HCT116 (cell line): ENCODE results near the gene C10orf90. TPM values are rescaled to one million over a fixed set of nuclear protein-coding genes. Genes with fewer than 3 reads are reported as not detected.

Experiments
- ATAC-seq: fragments of 200-7000 bp; cut with Tn5 transposase; 2 replicates; pipeline ENCODE4 v1.9.1; 2020; ENCODE audit warnings: mild to moderate bottlenecking, moderate library complexity
- BruUV-seq: library from RNA; stranded (reverse); fragments of 400-500 nt; replicated peaks from 2 replicates; lab custom pipeline; 2021; lab: Mats Ljungman, UMichigan
- CTCF ChIA-PET: fragments of 300-600 bp; sonication (Branson Sonifier 250); formaldehyde crosslinking; loops from one replicate; lab custom pipeline; 2021; ENCODE audit warnings: antibody characterized with exemption; lab: Charles Lee
- POLR2A ChIA-PET: fragments of 300-600, 350-600 bp; sonication (Branson Sonifier 250); formaldehyde crosslinking; loops from one replicate; lab custom pipeline; 2021; ENCODE audit warnings: antibody characterized with exemption; lab: Charles Lee
- RAD21 ChIA-PET, 2 experiments: fragments of 300-600 bp; sonication (Branson Sonifier 250); formaldehyde crosslinking; loops; one replicate each; lab custom pipeline; 2023; ENCODE audit warnings: low total read pairs in 2 of 2; ENCODE audit not compliant: uncharacterized antibody in 2 of 2, unreplicated experiment in 2 of 2, low non-redundant PET in 1 of 2; lab: Charles Lee
- DNase-seq: peaks from one replicate; pipeline ENCODE4 v3.0.0-alpha.2; 2010; ENCODE audit warnings: low read depth, low spot score
- H2AFZ ChIP-seq: fragments of 200-600 bp; shearing (Covaris generic), sonication (generic); 2 replicates; pipeline ENCODE4 v1.6.1; 2017; ENCODE audit warnings: low read depth, mixed run types, mixed read lengths, antibody characterized with exemption, low read length; ENCODE audit not compliant: poor library complexity, severe bottlenecking
- H3K27ac ChIP-seq: 2 replicates; pipeline ENCODE4 v1.5.1; 2012; ENCODE audit warnings: low read depth, low read length
- H3K27me3 ChIP-seq: fragments of 200-600 bp; sonication (generic); 2 replicates; pipeline ENCODE4 v1.6.1; 2016; ENCODE audit warnings: mixed run types, low read length, mixed read lengths; ENCODE audit not compliant: insufficient read depth
- H3K36me3 ChIP-seq, 2 experiments: fragments of 200-500 bp in 1 of 2; fragments of 200-600 bp in 1 of 2; sonication (Bioruptor generic) in 1 of 2; sonication (generic) in 1 of 2; 2 replicates each; pipeline versions ENCODE4 v1.5.1 to v1.6.1; 2014 to 2016; ENCODE audit warnings: low read length in 2 of 2, inconsistent platforms in 1 of 2, mixed read lengths in 1 of 2, mixed run types in 1 of 2; ENCODE audit not compliant: insufficient read depth in 2 of 2, control insufficient read depth in 1 of 2
- H3K4me1 ChIP-seq, 2 experiments: fragments of 200-600 bp in 1 of 2; sonication (generic) in 1 of 2; 2 replicates each; pipeline versions ENCODE4 v1.5.1 to v1.6.1; 2012 to 2017; ENCODE audit warnings: low read length in 2 of 2, inconsistent platforms in 1 of 2, mild to moderate bottlenecking in 1 of 2, mixed read lengths in 1 of 2, mixed run types in 1 of 2, moderate library complexity in 1 of 2; ENCODE audit not compliant: insufficient read depth in 2 of 2, control insufficient read depth in 1 of 2
- H3K4me2 ChIP-seq: fragments of 200-600 bp; sonication (generic); 2 replicates; pipeline ENCODE4 v1.6.1; 2017; ENCODE audit warnings: mixed run types, low read length, mixed read lengths
- H3K4me3 ChIP-seq, 2 experiments: fragments of 200-600 bp in 1 of 2; sonication (generic) in 1 of 2; replicated peaks in 1 of 2; 2 replicates each; pipeline ENCODE4 v1.5.1; 2011 to 2016; ENCODE audit warnings: low read length in 2 of 2, control low read depth in 1 of 2, low read depth in 1 of 2, mild to moderate bottlenecking in 1 of 2, mixed read lengths in 1 of 2, mixed run types in 1 of 2
- H3K79me2 ChIP-seq: fragments of 200-600 bp; sonication (generic); 2 replicates; pipeline ENCODE4 v1.6.1; 2017; ENCODE audit warnings: mild to moderate bottlenecking, mixed run types, low read length, moderate library complexity, mixed read lengths; ENCODE audit not compliant: insufficient read depth
- H3K9ac ChIP-seq: fragments of 200-600 bp; sonication (generic); 2 replicates; pipeline ENCODE4 v1.6.1; 2016; ENCODE audit warnings: low read length, mixed read lengths
- H3K9me2 ChIP-seq: fragments of 200-600 bp; sonication (generic), shearing (Covaris generic); 2 replicates; pipeline ENCODE4 v1.6.1; 2017; ENCODE audit warnings: mixed run types, mild to moderate bottlenecking, moderate library complexity; ENCODE audit not compliant: insufficient read depth
- H3K9me3 ChIP-seq, 2 experiments: fragments of 200-500 bp in 1 of 2; fragments of 200-600 bp in 1 of 2; sonication (Bioruptor generic) in 1 of 2; sonication (generic) in 1 of 2; 2 replicates each; pipeline ENCODE4 v1.6.1; 2014 to 2017; ENCODE audit warnings: low read length in 2 of 2, mixed read lengths in 2 of 2, inconsistent platforms in 1 of 2, low read depth in 1 of 2, mild to moderate bottlenecking in 1 of 2, mixed run types in 1 of 2, moderate library complexity in 1 of 2; ENCODE audit not compliant: control insufficient read depth in 1 of 2, insufficient read depth in 1 of 2
- H4K20me1 ChIP-seq: fragments of 200-600 bp; sonication (generic), shearing (Covaris generic); 2 replicates; pipeline ENCODE4 v1.6.1; 2017; ENCODE audit warnings: mixed run types, mild to moderate bottlenecking, moderate library complexity; ENCODE audit not compliant: insufficient read depth
- EZH2 ChIP-seq: fragments of 200-600 bp; sonication (generic); IDR thresholded peaks from 2 replicates; pipeline ENCODE4 v1.6.1; 2017; ENCODE audit warnings: antibody characterized with exemption, mixed run types
- EZH2phosphoT487 ChIP-seq: fragments of 200-600 bp; IDR thresholded peaks from 2 replicates; pipeline ENCODE4 v1.6.1; 2018; ENCODE audit warnings: antibody characterized with exemption, borderline replicate concordance
- JUND ChIP-seq: IDR thresholded peaks from 2 replicates; pipeline ENCODE4 v1.6.1; 2012
- POLR2A ChIP-seq: IDR thresholded peaks from 2 replicates; pipeline ENCODE4 v1.7.0; 2011; ENCODE audit warnings: borderline replicate concordance; ENCODE audit not compliant: insufficient read depth, insufficient read length; ENCODE audit errors: extremely low read depth
- RAD21 ChIP-seq: IDR thresholded peaks from 2 replicates; pipeline ENCODE4 v1.6.1; 2012; ENCODE audit warnings: low read depth, mild to moderate bottlenecking
- SIN3A ChIP-seq: IDR thresholded peaks from 2 replicates; pipeline ENCODE4 v1.6.1; 2012; ENCODE audit warnings: low read depth
- TCF7L2 ChIP-seq: IDR thresholded peaks from 2 replicates; pipeline ENCODE4 v1.7.0; 2011; ENCODE audit warnings: borderline replicate concordance, inconsistent platforms; ENCODE audit not compliant: insufficient read depth, insufficient read length; ENCODE audit errors: extremely low read depth
- YY1 ChIP-seq: IDR thresholded peaks from 2 replicates; pipeline ENCODE4 v1.6.1; 2011; ENCODE audit warnings: low read length, low read depth, moderate library complexity, mild to moderate bottlenecking; ENCODE audit not compliant: insufficient replicate concordance; ENCODE audit errors: extremely low read depth
- ZFX ChIP-seq: fragments of 450-650 bp; IDR thresholded peaks from 2 replicates; pipeline ENCODE4 v1.6.1; 2017
- ZNF274 ChIP-seq: fragments of 200-500 bp; sonication (Bioruptor generic); IDR thresholded peaks from 2 replicates; pipeline ENCODE4 v1.6.1; 2014; ENCODE audit warnings: mild to moderate bottlenecking, low read depth, low read length, inconsistent platforms
- intact Hi-C: fragments of 100-400 bp; cut with micrococcal nuclease; formaldehyde crosslinking; loops from 2 replicates; pipeline ENCODE4 v1.10.0; 2022
- total RNA-seq: library from RNA; stranded (reverse); gene quantifications from one replicate; pipeline ENCODE4 v1.2.1, GENCODE V29; 2021; ENCODE audit not compliant: unreplicated experiment
- TF ChIP-seq, protein P1 (sequence below): IDR thresholded peaks from 2 replicates; pipeline ENCODE4 v1.6.1; 2012; ENCODE audit warnings: low read depth
- TF ChIP-seq, protein P2 (sequence below): IDR thresholded peaks from 2 replicates; pipeline ENCODE4 v1.6.1; 2012
- TF ChIP-seq, protein P3 (sequence below): IDR thresholded peaks from 2 replicates; pipeline ENCODE4 v1.6.1; 2011; ENCODE audit warnings: mild to moderate bottlenecking, low read length, moderate library complexity; ENCODE audit not compliant: insufficient replicate concordance; ENCODE audit errors: extremely low read depth
- TF ChIP-seq, protein P4 (sequence below), 3 experiments: fragments of 200-600 bp in 1 of 3; sonication (generic) in 1 of 3; IDR thresholded peaks in 2 of 3; conservative IDR thresholded peaks in 1 of 3; 2 replicates each; pipeline ENCODE4 v1.5.1; 2012 to 2017; ENCODE audit warnings: low read depth in 2 of 3, low read length in 2 of 3, antibody characterized with exemption in 1 of 3, borderline replicate concordance in 1 of 3, control low read depth in 1 of 3, mild to moderate bottlenecking in 1 of 3, mixed read lengths in 1 of 3, mixed run types in 1 of 3, moderate library complexity in 1 of 3; ENCODE audit not compliant: insufficient read depth in 1 of 3

C10orf90 gene
- total RNA-seq, 1 experiment from 2014 or later = not detected

DNA sequence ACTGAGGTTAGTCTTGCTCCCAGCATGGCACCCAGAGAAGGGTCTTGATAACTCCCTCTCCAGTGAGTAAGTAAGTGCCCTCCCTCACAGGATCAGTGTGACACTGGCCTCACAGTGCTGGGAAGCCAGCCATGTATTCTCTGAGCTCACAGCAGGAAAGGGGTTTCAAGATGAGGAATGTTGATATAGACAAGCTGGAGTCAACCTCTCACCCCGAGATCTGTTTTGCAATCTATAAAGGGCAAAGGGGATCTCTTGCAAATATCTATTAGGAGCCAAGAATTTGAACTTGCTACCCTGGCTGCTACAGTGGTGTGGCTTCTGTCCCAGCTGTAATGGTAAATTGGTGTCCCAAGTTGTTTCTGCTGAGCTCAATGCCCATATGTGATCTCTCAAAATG lies 212.0 kb downstream of the C10orf90 start:
- ChIA-PET RAD21 (no interaction called here), POLR2A (no interaction called here), CTCF (no interaction called here)
- H3K27ac ChIP-seq = no peak overlapping the region
- no TSS peak for BruUV-seq
- TF ChIP-seq EZH2phosphoT487 = no peak
- TF ChIP-seq, protein P1, sequence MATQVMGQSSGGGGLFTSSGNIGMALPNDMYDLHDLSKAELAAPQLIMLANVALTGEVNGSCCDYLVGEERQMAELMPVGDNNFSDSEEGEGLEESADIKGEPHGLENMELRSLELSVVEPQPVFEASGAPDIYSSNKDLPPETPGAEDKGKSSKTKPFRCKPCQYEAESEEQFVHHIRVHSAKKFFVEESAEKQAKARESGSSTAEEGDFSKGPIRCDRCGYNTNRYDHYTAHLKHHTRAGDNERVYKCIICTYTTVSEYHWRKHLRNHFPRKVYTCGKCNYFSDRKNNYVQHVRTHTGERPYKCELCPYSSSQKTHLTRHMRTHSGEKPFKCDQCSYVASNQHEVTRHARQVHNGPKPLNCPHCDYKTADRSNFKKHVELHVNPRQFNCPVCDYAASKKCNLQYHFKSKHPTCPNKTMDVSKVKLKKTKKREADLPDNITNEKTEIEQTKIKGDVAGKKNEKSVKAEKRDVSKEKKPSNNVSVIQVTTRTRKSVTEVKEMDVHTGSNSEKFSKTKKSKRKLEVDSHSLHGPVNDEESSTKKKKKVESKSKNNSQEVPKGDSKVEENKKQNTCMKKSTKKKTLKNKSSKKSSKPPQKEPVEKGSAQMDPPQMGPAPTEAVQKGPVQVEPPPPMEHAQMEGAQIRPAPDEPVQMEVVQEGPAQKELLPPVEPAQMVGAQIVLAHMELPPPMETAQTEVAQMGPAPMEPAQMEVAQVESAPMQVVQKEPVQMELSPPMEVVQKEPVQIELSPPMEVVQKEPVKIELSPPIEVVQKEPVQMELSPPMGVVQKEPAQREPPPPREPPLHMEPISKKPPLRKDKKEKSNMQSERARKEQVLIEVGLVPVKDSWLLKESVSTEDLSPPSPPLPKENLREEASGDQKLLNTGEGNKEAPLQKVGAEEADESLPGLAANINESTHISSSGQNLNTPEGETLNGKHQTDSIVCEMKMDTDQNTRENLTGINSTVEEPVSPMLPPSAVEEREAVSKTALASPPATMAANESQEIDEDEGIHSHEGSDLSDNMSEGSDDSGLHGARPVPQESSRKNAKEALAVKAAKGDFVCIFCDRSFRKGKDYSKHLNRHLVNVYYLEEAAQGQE = no peak
- TF ChIP-seq EZH2 = no peak
- no peak for TF ChIP-seq POLR2A
- TF ChIP-seq, protein P2, sequence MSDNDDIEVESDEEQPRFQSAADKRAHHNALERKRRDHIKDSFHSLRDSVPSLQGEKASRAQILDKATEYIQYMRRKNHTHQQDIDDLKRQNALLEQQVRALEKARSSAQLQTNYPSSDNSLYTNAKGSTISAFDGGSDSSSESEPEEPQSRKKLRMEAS = no peak
- TF ChIP-seq RAD21 = no peak
- TF ChIP-seq, protein P3, sequence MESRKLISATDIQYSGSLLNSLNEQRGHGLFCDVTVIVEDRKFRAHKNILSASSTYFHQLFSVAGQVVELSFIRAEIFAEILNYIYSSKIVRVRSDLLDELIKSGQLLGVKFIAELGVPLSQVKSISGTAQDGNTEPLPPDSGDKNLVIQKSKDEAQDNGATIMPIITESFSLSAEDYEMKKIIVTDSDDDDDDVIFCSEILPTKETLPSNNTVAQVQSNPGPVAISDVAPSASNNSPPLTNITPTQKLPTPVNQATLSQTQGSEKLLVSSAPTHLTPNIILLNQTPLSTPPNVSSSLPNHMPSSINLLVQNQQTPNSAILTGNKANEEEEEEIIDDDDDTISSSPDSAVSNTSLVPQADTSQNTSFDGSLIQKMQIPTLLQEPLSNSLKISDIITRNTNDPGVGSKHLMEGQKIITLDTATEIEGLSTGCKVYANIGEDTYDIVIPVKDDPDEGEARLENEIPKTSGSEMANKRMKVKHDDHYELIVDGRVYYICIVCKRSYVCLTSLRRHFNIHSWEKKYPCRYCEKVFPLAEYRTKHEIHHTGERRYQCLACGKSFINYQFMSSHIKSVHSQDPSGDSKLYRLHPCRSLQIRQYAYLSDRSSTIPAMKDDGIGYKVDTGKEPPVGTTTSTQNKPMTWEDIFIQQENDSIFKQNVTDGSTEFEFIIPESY = no peak
- TF ChIP-seq ZNF274 = no peak
- TF ChIP-seq JUND = no peak
- TF ChIP-seq YY1 = no peak
- TF ChIP-seq ZFX = no peak
- TF ChIP-seq SIN3A = no peak
- TF ChIP-seq, protein P4, sequence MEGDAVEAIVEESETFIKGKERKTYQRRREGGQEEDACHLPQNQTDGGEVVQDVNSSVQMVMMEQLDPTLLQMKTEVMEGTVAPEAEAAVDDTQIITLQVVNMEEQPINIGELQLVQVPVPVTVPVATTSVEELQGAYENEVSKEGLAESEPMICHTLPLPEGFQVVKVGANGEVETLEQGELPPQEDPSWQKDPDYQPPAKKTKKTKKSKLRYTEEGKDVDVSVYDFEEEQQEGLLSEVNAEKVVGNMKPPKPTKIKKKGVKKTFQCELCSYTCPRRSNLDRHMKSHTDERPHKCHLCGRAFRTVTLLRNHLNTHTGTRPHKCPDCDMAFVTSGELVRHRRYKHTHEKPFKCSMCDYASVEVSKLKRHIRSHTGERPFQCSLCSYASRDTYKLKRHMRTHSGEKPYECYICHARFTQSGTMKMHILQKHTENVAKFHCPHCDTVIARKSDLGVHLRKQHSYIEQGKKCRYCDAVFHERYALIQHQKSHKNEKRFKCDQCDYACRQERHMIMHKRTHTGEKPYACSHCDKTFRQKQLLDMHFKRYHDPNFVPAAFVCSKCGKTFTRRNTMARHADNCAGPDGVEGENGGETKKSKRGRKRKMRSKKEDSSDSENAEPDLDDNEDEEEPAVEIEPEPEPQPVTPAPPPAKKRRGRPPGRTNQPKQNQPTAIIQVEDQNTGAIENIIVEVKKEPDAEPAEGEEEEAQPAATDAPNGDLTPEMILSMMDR (IDR thresholded peaks at IDR 0.05 in 2 of 3, conservative IDR thresholded peaks at IDR 0.05 in 1 of 3; ENCODE audit: borderline replicate concordance in 1 of 3, insufficient read depth in 1 of 3, low read depth in 2 of 3, low read length in 2 of 3) = no peak
- no peak for TF ChIP-seq TCF7L2
- H4K20me1 ChIP-seq = no peaks in the 10 kb centered on the region
- H3K36me3 ChIP-seq = no peaks in the 10 kb centered on the region
- no peak for ATAC-seq
- H3K9me2 ChIP-seq = no peaks in the 10 kb centered on the region
- no peak for DNase-seq
- H3K4me2 ChIP-seq = no peak overlapping the region
- H3K27me3 ChIP-seq = peaks cover 48% of the 10 kb centered on the region
- H3K79me2 ChIP-seq = no peaks in the 10 kb centered on the region
- intact Hi-C loops = no loop called here
- peaks cover 5 to 15% of the 10 kb centered on the region in 2 experiments for H3K4me1 ChIP-seq
- no peak overlapping the region for H3K9ac ChIP-seq
- no peaks in the 10 kb centered on the region for H3K9me3 ChIP-seq
- H2AFZ ChIP-seq = no peak overlapping the region
- no peak overlapping the region for H3K4me3 ChIP-seq
